MM.1S (cell line): ENCODE measurements around the gene TPM4.

Experiments used
- DNase-seq: peaks from one replicate; pipeline ENCODE4 v3.0.0-alpha.2; 2015
- H2AFZ ChIP-seq: fragments of 300-600 bp; sonication (generic); 2 replicates; pipeline ENCODE4 v1.6.0; 2016; ENCODE audit warnings: antibody characterized with exemption, low read length
- H3F3A ChIP-seq: fragments of 300-600 bp; sonication (generic); 2 replicates; pipeline ENCODE4 v1.6.1; 2016; ENCODE audit warnings: mild to moderate bottlenecking, antibody characterized with exemption, low read length, moderate library complexity, mixed read lengths; ENCODE audit not compliant: insufficient read depth
- H3K27ac ChIP-seq: fragments of 300-600 bp; sonication (generic); 2 replicates; pipeline ENCODE4 v1.5.1; 2016; ENCODE audit warnings: mild to moderate bottlenecking, low read length
- H3K27me3 ChIP-seq: fragments of 300-600 bp; sonication (generic); replicated peaks from 2 replicates; pipeline ENCODE4 v1.6.0; 2016; ENCODE audit warnings: low read length; ENCODE audit not compliant: insufficient read depth
- H3K36me3 ChIP-seq: fragments of 300-600 bp; sonication (generic); replicated peaks from 2 replicates; pipeline ENCODE4 v1.6.1; 2016; ENCODE audit warnings: mild to moderate bottlenecking, low read length, mixed read lengths; ENCODE audit not compliant: insufficient read depth
- H3K4me1 ChIP-seq: fragments of 300-600 bp; sonication (generic); 2 replicates; pipeline ENCODE4 v1.6.1; 2016; ENCODE audit warnings: low read length, mixed read lengths
- H3K4me2 ChIP-seq: fragments of 300-600 bp; sonication (generic); 2 replicates; pipeline ENCODE4 v1.6.0; 2016; ENCODE audit warnings: low read depth, low read length
- H3K4me3 ChIP-seq: fragments of 300-600 bp; sonication (generic); 2 replicates; pipeline ENCODE4 v1.5.1; 2016; ENCODE audit warnings: low read length, mixed read lengths
- H3K79me2 ChIP-seq: fragments of 300-600 bp; sonication (generic); 2 replicates; pipeline ENCODE4 v1.6.1; 2016; ENCODE audit warnings: mixed run types, low read length, mixed read lengths
- H3K9ac ChIP-seq: fragments of 300-600 bp; sonication (generic); 2 replicates; pipeline ENCODE4 v1.6.1; 2016; ENCODE audit warnings: low read length, mixed read lengths
- H3K9me2 ChIP-seq: fragments of 300-600 bp; sonication (generic); replicated peaks from 2 replicates; pipeline ENCODE4 v1.6.1; 2016; ENCODE audit warnings: mild to moderate bottlenecking, low read length, mixed read lengths; ENCODE audit not compliant: insufficient read depth
- H3K9me3 ChIP-seq: fragments of 300-600 bp; sonication (generic); replicated peaks from 2 replicates; pipeline ENCODE4 v1.6.1; 2016; ENCODE audit warnings: mild to moderate bottlenecking, low read length, mixed read lengths; ENCODE audit not compliant: insufficient read depth
- H4K20me1 ChIP-seq: fragments of 300-600 bp; sonication (generic); 2 replicates; pipeline ENCODE4 v1.6.1; 2016; ENCODE audit warnings: mild to moderate bottlenecking, low read length, moderate library complexity, mixed read lengths; ENCODE audit not compliant: insufficient read depth
- CTCF ChIP-seq: fragments of 300-600 bp; sonication (generic); IDR thresholded peaks from 2 replicates; pipeline ENCODE4 v1.5.1; 2016; ENCODE audit warnings: antibody characterized with exemption, low read length, mixed read lengths
- EZH2 ChIP-seq: fragments of 300-600 bp; sonication (generic); optimal IDR thresholded peaks from 2 replicates; pipeline ENCODE3; 2017; ENCODE audit warnings: low read depth, mild to moderate bottlenecking, antibody characterized with exemption, low read length, mixed read lengths
- EZH2phosphoT487 ChIP-seq: fragments of 300-600 bp; sonication (generic); IDR thresholded peaks from 2 replicates; pipeline ENCODE4 v1.6.1; 2018; ENCODE audit warnings: antibody characterized with exemption, low read length

Gene TPM4

GRCh38 chr19:16052353-16052752 lies 23.9 kb upstream of the TPM4 start:
- Histone ChIP-seq H3K4me3 (no peak overlapping the region), H2AFZ (no peak overlapping the region), H3K4me2 (no peak overlapping the region), H4K20me1 (no peaks in the 10 kb centered on the region), H3K36me3 (no peaks in the 10 kb centered on the region), H3K9ac (no peak overlapping the region), H3K79me2 (no peaks in the 10 kb centered on the region), H3K4me1 (no peaks in the 10 kb centered on the region), H3F3A (no peaks in the 10 kb centered on the region), H3K9me3 (no peaks in the 10 kb centered on the region), H3K27ac (no peak overlapping the region), H3K9me2 (no peaks in the 10 kb centered on the region), H3K27me3 (peaks cover 15% of the 10 kb centered on the region)
- DNase-seq, result no peak
- TF ChIP-seq EZH2phosphoT487, result no peak
- no peak for TF ChIP-seq EZH2
- no peak for TF ChIP-seq CTCF

DNA sequence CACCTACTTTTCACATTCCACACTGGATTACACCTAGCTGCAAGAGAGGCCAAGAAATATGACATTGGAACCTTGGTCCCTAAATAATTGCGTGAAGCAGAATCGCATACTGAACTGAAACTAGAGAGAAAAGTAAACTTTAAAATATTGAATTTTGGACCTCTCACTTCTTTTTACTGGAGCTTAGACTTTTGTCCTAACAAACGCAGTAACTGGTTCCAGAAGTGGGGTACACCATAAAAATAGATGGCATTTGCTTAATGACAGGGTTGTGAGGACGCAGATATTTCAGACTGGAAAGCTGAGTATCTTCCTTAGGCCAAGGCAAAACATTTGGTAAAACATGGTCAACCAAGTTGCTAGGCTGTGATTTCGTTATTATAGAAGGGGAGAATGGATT lies 19.2 kb upstream of the TPM4 start:
- Histone ChIP-seq H3K27ac (no peak overlapping the region), H2AFZ (no peak overlapping the region), H3K9me3 (no peaks in the 10 kb centered on the region), H3K4me1 (no peaks in the 10 kb centered on the region), H3F3A (no peaks in the 10 kb centered on the region), H3K36me3 (no peaks in the 10 kb centered on the region), H3K4me2 (no peak overlapping the region), H3K9ac (no peak overlapping the region), H3K9me2 (no peaks in the 10 kb centered on the region), H3K4me3 (no peak overlapping the region), H4K20me1 (no peaks in the 10 kb centered on the region), H3K79me2 (no peaks in the 10 kb centered on the region), H3K27me3 (peaks cover 19% of the 10 kb centered on the region)
- TF ChIP-seq CTCF (no peak), EZH2phosphoT487 (no peak), EZH2 (no peak)
- DNase-seq, result no peak

DNA sequence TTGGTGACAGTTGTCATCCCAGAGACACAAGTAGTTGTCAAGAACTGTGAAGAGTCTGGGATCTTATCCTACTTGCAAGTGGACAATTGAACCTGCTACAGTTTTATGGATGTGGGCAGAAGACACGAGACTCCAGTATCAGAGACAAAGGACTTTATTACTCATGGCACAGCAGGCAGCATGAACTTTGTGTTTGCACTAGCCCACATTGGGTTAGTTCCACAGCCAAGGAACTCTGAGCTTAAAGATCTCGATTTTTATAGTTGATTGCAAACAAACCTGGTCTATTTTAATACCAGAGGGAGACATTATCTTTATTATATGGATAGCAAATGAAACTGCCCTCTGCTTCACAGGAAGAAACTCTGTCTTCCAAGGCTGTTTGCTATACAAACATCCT lies 16.0 kb upstream of the TPM4 start:
- DNase-seq, result no peak
- H3K79me2 ChIP-seq, result no peaks in the 10 kb centered on the region
- no peaks in the 10 kb centered on the region for H3K36me3 ChIP-seq
- H3K9me2 ChIP-seq, result no peaks in the 10 kb centered on the region
- no peak overlapping the region for H3K4me3 ChIP-seq
- H3F3A ChIP-seq, result no peaks in the 10 kb centered on the region
- H3K4me1 ChIP-seq, result 0 out of 2 replicates have a peak, but pooled peaks cover 3% of the 10 kb centered on the region
- no peaks in the 10 kb centered on the region for H4K20me1 ChIP-seq
- peaks cover 14% of the 10 kb centered on the region for H3K27me3 ChIP-seq
- H2AFZ ChIP-seq, result no peak overlapping the region
- H3K4me2 ChIP-seq, result no peak overlapping the region
- TF ChIP-seq EZH2phosphoT487 (no peak), CTCF (no peak), EZH2 (no peak)
- H3K27ac ChIP-seq, result no peak overlapping the region
- H3K9me3 ChIP-seq, result no peaks in the 10 kb centered on the region
- no peak overlapping the region for H3K9ac ChIP-seq
